H7 (cell line): ENCODE results near the gene STX18. TPM values are rescaled to one million over a fixed set of nuclear protein-coding genes. Genes with fewer than 3 reads are reported as not detected.

Source experiments
- DNase-seq: peaks from one replicate; pipeline ENCODE4 v3.0.0; 2012
- H3K27me3 ChIP-seq: 2 replicates; pipeline ENCODE4 v1.6.0; 2011; ENCODE audit warnings: mild to moderate bottlenecking, low read length; ENCODE audit not compliant: control insufficient read depth, insufficient read depth
- H3K36me3 ChIP-seq: replicated peaks from 2 replicates; pipeline ENCODE4 v1.5.1; 2011; ENCODE audit warnings: low read length; ENCODE audit not compliant: control insufficient read depth, insufficient read depth
- H3K4me3 ChIP-seq: 2 replicates; pipeline ENCODE4 v1.5.1; 2011; ENCODE audit warnings: low read depth, mild to moderate bottlenecking, control low read depth, low read length, moderate library complexity; ENCODE audit not compliant: insufficient read depth
- total RNA-seq: library from RNA; depleted of rRNA; stranded (reverse); fragments of >200 nt; shearing (Covaris generic); gene quantifications from 2 replicates; pipeline ENCODE4 v1.2.3, GENCODE V29; 2014

Gene STX18
- total RNA-seq, 1 experiment from 2014 or later = 16.1 TPM

GRCh38 chr4:4437798-4438470, 103.9 kb downstream of the STX18 start:
- H3K36me3 ChIP-seq = no peaks in the 10 kb centered on the region
- H3K27me3 ChIP-seq = no peaks in the 10 kb centered on the region
- no peak overlapping the region for H3K4me3 ChIP-seq
- no peak for DNase-seq

GRCh38 chr4:4436244-4436823, 105.5 kb downstream of the STX18 start:
- H3K4me3 ChIP-seq = no peak overlapping the region
- no peak for DNase-seq
- H3K36me3 ChIP-seq = no peaks in the 10 kb centered on the region
- H3K27me3 ChIP-seq = no peaks in the 10 kb centered on the region

- Histone ChIP-seq H3K4me3 (no peak overlapping the region), H3K36me3 (no peaks in the 10 kb centered on the region), H3K27me3 (no peaks in the 10 kb centered on the region)
- no peak for DNase-seq
Observed at GRCh38 chr4:4433941-4434340, 107.9 kb downstream of the STX18 start.

GRCh38 chr4:4432341-4433125, 109.3 kb downstream of the STX18 start:
- DNase-seq = no peak
- Histone ChIP-seq H3K36me3 (no peaks in the 10 kb centered on the region; the same call in 1 of the 2 replicates), H3K4me3 (no peak overlapping the region), H3K27me3 (no peaks in the 10 kb centered on the region)

DNA sequence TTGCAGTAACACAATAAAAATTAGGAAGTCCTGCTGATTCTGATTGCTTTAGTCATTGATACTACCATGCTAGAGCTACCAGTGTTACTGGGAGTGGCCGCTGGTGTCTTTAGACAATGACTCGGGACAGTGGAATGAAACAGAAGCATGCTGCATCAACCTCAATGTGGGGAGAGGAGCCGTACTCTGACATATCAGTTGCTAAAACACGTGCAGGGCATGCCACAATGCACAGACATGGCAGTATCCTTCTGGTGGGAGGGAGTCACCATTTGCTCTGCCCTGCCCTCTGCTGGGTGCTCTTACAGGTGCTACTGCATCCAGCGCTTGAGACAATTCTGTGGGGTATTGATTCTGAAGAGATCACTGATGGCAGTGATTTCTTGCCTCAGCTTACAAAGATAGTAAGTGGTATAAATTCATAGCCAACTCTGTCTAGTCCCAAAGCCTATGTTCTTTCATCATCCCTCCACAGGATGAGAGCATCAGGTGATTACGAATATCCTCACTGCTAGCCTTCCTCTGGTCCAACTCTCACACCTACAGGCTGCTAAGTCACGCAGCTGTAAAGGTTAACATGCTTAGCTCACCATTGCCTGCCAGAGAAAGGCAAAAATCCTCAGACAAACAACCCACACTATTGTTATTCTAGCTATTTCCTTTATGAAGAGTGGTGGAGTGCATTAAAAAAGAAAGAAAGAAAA, 111.2 kb downstream of the STX18 start:
- no peaks in the 10 kb centered on the region for H3K27me3 ChIP-seq
- DNase-seq = peak; percentile 83
- H3K4me3 ChIP-seq = no peak overlapping the region
- H3K36me3 ChIP-seq = no peaks in the 10 kb centered on the region; the same call in 1 of the 2 replicates

GRCh38 chr4:4428966-4429875, 112.6 kb downstream of the STX18 start:
- H3K27me3 ChIP-seq = no peaks in the 10 kb centered on the region
- no peaks in the 10 kb centered on the region; the same call in 1 of the 2 replicates for H3K36me3 ChIP-seq
- H3K4me3 ChIP-seq = no peak overlapping the region
- DNase-seq = no peak

- no peak for DNase-seq
- H3K36me3 ChIP-seq = no peaks in the 10 kb centered on the region; the same call in 1 of the 2 replicates
- H3K27me3 ChIP-seq = no peaks in the 10 kb centered on the region
- H3K4me3 ChIP-seq = no peak overlapping the region
Observed at GRCh38 chr4:4427886-4428285, 114.0 kb downstream of the STX18 start.

GRCh38 chr4:4427121-4427870, 114.6 kb downstream of the STX18 start:
- H3K4me3 ChIP-seq = no peak overlapping the region
- peak; percentile 79 for DNase-seq
- H3K27me3 ChIP-seq = no peaks in the 10 kb centered on the region
- no peaks in the 10 kb centered on the region; the same call in 1 of the 2 replicates for H3K36me3 ChIP-seq

GRCh38 chr4:4426511-4427120, 115.2 kb downstream of the STX18 start:
- Histone ChIP-seq H3K27me3 (no peaks in the 10 kb centered on the region), H3K4me3 (no peak overlapping the region), H3K36me3 (no peaks in the 10 kb centered on the region; the same call in 1 of the 2 replicates)
- no peak for DNase-seq

GRCh38 chr4:4425696-4426095, 116.2 kb downstream of the STX18 start:
- H3K4me3 ChIP-seq = no peak overlapping the region

DNA sequence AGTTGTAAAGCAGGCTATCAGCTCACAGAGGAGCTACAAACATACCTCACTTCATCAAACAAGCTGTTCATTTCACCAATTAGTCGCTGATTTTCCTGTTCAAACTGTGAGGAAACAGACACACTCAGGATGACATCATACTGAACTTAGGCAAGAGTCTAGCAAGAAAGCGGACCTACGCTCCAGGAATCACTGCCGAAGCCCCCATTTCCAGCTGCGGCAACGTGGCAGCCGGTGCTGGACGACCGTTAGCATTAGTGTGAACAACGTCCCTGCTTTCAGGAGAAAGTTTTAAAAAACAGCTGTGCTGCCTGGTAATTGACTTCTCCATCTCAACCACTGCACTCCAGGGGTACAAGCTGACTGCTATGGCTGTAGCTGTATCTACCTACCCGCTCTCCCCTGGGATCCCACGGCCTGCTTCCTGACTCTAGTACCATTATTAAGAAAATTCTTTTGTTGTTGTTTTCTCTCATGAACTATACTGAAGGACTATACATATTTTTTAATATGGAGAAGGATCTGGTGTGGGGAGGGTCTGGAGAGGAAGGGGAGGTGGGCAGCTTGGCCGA, 116.6 kb downstream of the STX18 start:
- no peaks in the 10 kb centered on the region; the same call in 1 of the 2 replicates for H3K36me3 ChIP-seq
- no peak for DNase-seq
- no peaks in the 10 kb centered on the region for H3K27me3 ChIP-seq
- no peak overlapping the region for H3K4me3 ChIP-seq

More at GRCh38 chr4:4425696-4426095, 116.2 kb downstream of the STX18 start:
- no peaks in the 10 kb centered on the region; the same call in 1 of the 2 replicates for H3K36me3 ChIP-seq
- DNase-seq = no peak
- H3K27me3 ChIP-seq = no peaks in the 10 kb centered on the region

DNA sequence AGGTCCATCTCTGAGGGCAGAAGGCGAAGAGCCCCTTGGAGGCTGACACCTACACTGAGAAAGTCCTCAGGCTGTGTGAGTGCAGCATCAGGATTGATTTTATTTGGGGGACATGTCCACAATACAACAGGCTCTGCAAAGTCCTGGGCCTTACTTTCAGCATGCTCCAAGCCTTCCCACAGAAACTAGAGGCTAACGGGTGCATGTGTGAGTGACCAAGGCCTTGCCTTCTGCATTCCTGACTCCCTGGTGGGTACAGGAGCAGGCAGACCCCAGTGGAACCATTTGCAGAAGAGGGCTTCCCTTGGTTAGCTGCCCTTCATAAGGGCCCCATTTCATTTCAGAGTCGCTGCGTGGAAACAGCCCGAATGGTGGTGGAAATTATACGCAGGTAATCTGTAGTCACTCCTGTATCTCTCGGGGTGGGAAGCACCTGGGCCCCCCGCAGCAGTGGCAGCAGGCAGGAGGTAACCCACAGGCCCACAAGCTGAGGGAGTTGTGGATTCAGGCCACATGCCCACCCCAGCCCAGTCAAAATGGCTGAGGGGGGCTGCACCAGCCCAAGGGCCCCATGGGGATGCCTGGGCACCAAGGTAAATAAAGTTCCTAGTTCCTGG, 117.2 kb downstream of the STX18 start:
- H3K27me3 ChIP-seq = no peaks in the 10 kb centered on the region
- no peak for DNase-seq
- H3K4me3 ChIP-seq = no peak overlapping the region
- H3K36me3 ChIP-seq = peaks cover 4% of the 10 kb centered on the region
